Adrenal gland (tissue), 5 donors: Measurements from ENCODE around the gene PNPLA8.

Experiments
- POLR2A ChIP-seq, 2 donors: fragments of 450-650 bp; IDR thresholded peaks; one replicate each; pipeline ENCODE4 v1.6.1; 2017; ENCODE audit warnings: antibody characterized with exemption in 2 of 2, mild to moderate bottlenecking in 2 of 2, moderate library complexity in 1 of 2
- TF ChIP-seq, protein P1 (sequence below), 6 experiments: fragments of 450-650 bp in 4 of 6; fragments of 200-600 bp in 2 of 6; sonication (generic) in 1 of 6; IDR thresholded peaks; 1 replicate in 5 of 6; 2 replicates in 1 of 6; pipeline versions ENCODE4 v1.5.1 to v1.8.0; 2016 to 2021; ENCODE audit warnings: antibody characterized with exemption in 6 of 6, mild to moderate bottlenecking in 2 of 6, moderate library complexity in 1 of 6
- donor health status: DM: no; HTN: no; CAD: no.

GRCh38 chr7:108434010-108434409 is 91.9 kb downstream of the PNPLA8 start:
- TF ChIP-seq, protein P1, sequence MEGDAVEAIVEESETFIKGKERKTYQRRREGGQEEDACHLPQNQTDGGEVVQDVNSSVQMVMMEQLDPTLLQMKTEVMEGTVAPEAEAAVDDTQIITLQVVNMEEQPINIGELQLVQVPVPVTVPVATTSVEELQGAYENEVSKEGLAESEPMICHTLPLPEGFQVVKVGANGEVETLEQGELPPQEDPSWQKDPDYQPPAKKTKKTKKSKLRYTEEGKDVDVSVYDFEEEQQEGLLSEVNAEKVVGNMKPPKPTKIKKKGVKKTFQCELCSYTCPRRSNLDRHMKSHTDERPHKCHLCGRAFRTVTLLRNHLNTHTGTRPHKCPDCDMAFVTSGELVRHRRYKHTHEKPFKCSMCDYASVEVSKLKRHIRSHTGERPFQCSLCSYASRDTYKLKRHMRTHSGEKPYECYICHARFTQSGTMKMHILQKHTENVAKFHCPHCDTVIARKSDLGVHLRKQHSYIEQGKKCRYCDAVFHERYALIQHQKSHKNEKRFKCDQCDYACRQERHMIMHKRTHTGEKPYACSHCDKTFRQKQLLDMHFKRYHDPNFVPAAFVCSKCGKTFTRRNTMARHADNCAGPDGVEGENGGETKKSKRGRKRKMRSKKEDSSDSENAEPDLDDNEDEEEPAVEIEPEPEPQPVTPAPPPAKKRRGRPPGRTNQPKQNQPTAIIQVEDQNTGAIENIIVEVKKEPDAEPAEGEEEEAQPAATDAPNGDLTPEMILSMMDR (IDR thresholded peaks at IDR 0.05), result no peak
- TF ChIP-seq POLR2A (IDR thresholded peaks at IDR 0.05), result no peak
